ENCODE data around the gene PRICKLE1.

DNA sequence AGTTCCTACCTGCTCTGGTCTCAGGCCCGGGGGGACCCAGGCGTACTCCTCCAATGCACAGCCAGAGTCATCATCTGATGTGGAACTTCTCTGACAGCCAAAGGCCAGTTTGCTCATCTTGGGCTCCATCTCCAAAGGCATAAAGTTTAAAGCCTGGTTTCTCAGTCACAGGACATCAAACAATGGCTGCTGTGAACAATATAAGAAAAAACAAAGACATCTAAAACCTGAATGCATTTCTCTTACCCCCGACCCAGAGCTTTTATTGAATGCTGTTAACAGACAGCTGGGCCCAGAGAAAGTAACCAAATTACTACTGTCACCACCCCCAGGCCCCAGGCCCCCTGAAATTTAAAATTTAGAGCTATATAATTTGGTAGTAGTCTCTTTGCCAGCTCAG lies 117.2 kb downstream of the PRICKLE1 start:
- no peak for TF ChIP-seq EZH2 (IDR thresholded peaks at IDR 0.05; ENCODE audit: borderline replicate concordance, insufficient read depth, low read depth, low read length, poor library complexity, severe bottlenecking)
- TF ChIP-seq, protein P1, sequence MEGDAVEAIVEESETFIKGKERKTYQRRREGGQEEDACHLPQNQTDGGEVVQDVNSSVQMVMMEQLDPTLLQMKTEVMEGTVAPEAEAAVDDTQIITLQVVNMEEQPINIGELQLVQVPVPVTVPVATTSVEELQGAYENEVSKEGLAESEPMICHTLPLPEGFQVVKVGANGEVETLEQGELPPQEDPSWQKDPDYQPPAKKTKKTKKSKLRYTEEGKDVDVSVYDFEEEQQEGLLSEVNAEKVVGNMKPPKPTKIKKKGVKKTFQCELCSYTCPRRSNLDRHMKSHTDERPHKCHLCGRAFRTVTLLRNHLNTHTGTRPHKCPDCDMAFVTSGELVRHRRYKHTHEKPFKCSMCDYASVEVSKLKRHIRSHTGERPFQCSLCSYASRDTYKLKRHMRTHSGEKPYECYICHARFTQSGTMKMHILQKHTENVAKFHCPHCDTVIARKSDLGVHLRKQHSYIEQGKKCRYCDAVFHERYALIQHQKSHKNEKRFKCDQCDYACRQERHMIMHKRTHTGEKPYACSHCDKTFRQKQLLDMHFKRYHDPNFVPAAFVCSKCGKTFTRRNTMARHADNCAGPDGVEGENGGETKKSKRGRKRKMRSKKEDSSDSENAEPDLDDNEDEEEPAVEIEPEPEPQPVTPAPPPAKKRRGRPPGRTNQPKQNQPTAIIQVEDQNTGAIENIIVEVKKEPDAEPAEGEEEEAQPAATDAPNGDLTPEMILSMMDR (IDR thresholded peaks at IDR 0.05): no peak
